Measurements from ENCODE around the gene NMNAT3.

Gene NMNAT3

DNA sequence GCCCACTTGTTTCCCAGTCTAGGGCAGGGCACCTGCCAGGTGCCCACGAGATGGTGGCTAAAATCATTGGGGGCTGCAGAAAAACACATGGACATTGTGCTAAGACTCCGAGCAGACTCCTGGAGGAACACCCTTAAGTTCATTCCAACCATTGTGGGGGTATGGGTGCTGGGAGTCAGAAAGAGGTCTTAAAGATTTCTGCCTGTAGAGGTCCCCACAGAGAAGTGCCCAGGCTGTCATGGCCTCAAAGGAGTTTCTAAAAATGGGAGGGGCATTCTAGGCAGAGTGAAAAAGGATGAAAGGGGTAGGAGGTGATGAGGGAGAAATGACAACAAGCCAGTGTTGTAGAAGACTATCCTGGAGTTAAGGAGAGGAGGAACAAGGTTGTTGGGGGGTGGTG is 155.4 kb downstream of the NMNAT3 start:
- no peak overlapping the region for H3K9ac ChIP-seq
- H3K27me3 ChIP-seq (ENCODE audit: control insufficient read depth, insufficient read depth, low read length): no peaks in the 10 kb centered on the region
- no peaks in the 10 kb centered on the region for H3K36me3 ChIP-seq (ENCODE audit: control insufficient read depth, insufficient read depth, low read length)
- no peaks in the 10 kb centered on the region for H3K4me1 ChIP-seq
- H3K4me3 ChIP-seq (ENCODE audit: low read depth, low read length): no peak overlapping the region
- TF ChIP-seq, protein P1, sequence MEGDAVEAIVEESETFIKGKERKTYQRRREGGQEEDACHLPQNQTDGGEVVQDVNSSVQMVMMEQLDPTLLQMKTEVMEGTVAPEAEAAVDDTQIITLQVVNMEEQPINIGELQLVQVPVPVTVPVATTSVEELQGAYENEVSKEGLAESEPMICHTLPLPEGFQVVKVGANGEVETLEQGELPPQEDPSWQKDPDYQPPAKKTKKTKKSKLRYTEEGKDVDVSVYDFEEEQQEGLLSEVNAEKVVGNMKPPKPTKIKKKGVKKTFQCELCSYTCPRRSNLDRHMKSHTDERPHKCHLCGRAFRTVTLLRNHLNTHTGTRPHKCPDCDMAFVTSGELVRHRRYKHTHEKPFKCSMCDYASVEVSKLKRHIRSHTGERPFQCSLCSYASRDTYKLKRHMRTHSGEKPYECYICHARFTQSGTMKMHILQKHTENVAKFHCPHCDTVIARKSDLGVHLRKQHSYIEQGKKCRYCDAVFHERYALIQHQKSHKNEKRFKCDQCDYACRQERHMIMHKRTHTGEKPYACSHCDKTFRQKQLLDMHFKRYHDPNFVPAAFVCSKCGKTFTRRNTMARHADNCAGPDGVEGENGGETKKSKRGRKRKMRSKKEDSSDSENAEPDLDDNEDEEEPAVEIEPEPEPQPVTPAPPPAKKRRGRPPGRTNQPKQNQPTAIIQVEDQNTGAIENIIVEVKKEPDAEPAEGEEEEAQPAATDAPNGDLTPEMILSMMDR (IDR thresholded peaks at IDR 0.05): no peak
- no peak overlapping the region for H2AFZ ChIP-seq
- H3K79me2 ChIP-seq: no peaks in the 10 kb centered on the region
- no peak overlapping the region for H3K4me2 ChIP-seq (ENCODE audit: low read length)
- H3K27ac ChIP-seq: no peak overlapping the region
- H3K9me3 ChIP-seq (ENCODE audit: control insufficient read depth, low read length): no peaks in the 10 kb centered on the region

DNA sequence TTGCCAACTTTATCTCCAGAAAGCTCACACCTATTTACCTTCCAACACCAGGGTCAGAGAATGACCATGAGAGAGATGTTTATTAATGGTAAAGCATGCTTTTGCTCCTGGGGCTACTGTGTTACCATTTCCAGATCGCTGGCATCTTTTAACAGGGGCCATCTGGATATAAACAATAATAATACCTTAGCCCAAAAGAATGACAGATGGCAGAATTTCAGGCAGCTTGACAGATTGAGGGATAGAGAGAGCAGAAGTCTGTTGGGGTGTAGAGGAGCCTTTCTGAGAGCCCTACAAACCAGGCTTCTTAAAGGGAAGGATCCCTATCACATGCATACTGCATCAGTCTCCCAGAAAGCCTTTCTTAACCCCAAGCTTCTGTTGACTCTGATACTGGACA is 156.0 kb downstream of the NMNAT3 start:
- Histone ChIP-seq H3K9me3 (ENCODE audit: control insufficient read depth, low read length) (no peaks in the 10 kb centered on the region), H3K79me2 (no peaks in the 10 kb centered on the region), H3K4me1 (no peaks in the 10 kb centered on the region), H3K4me3 (ENCODE audit: low read depth, low read length) (no peak overlapping the region), H3K27ac (no peak overlapping the region), H3K9ac (no peak overlapping the region), H3K36me3 (ENCODE audit: control insufficient read depth, insufficient read depth, low read length) (no peaks in the 10 kb centered on the region), H3K27me3 (ENCODE audit: control insufficient read depth, insufficient read depth, low read length) (no peaks in the 10 kb centered on the region), H3K4me2 (ENCODE audit: low read length) (no peak overlapping the region), H2AFZ (no peak overlapping the region)
- TF ChIP-seq, protein P1 (IDR thresholded peaks at IDR 0.05): no peak

DNA sequence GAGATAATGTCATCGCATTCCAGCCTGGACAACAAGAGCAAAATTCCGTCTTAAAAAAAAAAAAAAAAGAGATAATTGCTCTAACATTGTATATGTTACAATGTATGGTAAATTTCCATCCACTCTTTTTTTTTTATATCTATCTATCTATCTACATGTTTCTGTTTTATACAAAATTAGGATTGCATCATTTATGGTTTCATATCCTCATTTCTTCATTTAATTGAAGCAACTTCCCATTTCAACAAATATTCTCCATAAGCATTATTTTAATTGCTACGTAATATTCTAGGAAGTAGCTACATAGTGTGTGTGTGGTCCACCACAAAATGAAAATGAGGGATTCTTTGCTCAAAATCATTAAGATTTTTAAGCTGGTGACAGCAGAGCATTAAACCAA is 156.6 kb downstream of the NMNAT3 start:
- Histone ChIP-seq H3K9ac (no peak overlapping the region), H3K4me2 (ENCODE audit: low read length) (no peak overlapping the region), H3K36me3 (ENCODE audit: control insufficient read depth, insufficient read depth, low read length) (no peaks in the 10 kb centered on the region), H3K27me3 (ENCODE audit: control insufficient read depth, insufficient read depth, low read length) (no peaks in the 10 kb centered on the region), H3K4me3 (ENCODE audit: low read depth, low read length) (no peak overlapping the region), H3K27ac (no peak overlapping the region), H3K9me3 (ENCODE audit: control insufficient read depth, low read length) (no peaks in the 10 kb centered on the region), H2AFZ (no peak overlapping the region), H3K4me1 (no peaks in the 10 kb centered on the region), H3K79me2 (no peaks in the 10 kb centered on the region)
- TF ChIP-seq, protein P1 (IDR thresholded peaks at IDR 0.05): no peak

DNA sequence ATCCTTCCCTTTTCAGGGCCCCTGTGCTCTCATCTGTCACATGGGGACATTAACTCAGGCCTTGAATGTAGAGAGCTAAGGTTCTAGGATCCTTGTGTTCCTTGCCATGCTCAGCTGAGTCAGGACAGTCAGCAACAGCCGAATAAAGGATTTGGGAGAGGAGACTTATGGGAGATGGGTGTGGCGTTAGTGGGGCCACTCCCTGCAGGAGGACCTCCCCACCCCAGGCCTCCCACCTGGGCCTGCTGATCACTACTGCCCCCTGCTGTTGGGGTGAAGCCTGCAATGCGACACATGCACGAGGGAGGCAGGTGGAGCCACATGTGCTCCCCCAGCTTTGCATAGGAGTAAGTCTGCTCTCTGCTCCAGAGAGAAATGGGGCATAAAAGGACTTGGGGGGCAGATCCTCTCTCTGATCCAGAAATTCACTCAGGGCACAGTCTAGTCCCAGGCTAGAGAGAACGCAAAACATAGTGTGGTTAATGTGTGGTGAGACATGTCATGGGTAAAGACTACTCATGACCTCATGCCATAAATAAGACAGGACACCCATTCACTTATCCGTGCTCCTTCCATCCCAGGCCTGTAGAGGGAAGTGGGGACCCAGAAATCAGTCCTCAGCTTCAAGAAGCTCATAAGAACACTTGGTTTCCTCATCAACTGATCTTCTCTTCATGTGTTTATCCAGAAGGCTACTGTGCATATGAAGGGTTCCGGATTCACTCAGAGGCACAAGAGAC is 157.6 kb downstream of the NMNAT3 start:
- no peaks in the 10 kb centered on the region for H3K4me1 ChIP-seq
- no peaks in the 10 kb centered on the region for H3K27me3 ChIP-seq (ENCODE audit: control insufficient read depth, insufficient read depth, low read length)
- H3K27ac ChIP-seq: no peak overlapping the region
- no peak overlapping the region for H3K4me2 ChIP-seq (ENCODE audit: low read length)
- H3K9me3 ChIP-seq (ENCODE audit: control insufficient read depth, low read length): no peaks in the 10 kb centered on the region
- peak overlapping the region; percentile 47 for H2AFZ ChIP-seq
- H3K9ac ChIP-seq: no peak overlapping the region
- TF ChIP-seq, protein P1 (IDR thresholded peaks at IDR 0.05): peak; percentile 46
- no peak overlapping the region for H3K4me3 ChIP-seq (ENCODE audit: low read depth, low read length)
- no peaks in the 10 kb centered on the region for H3K79me2 ChIP-seq
- no peaks in the 10 kb centered on the region for H3K36me3 ChIP-seq (ENCODE audit: control insufficient read depth, insufficient read depth, low read length)
